Cardiac fibroblast (primary cell): ENCODE measurements around the gene TEX19.

Source experiments
- DNase-seq, 2 donors: peaks; one replicate each; pipeline versions ENCODE4 v3.0.0 to v3.0.0-alpha.2; 2010; ENCODE audit warnings: low read depth in 2 of 2
- H3K4me3 ChIP-seq, 2 donors: replicated peaks in 1 of 2; 1 replicate in 1 of 2; 2 replicates in 1 of 2; pipeline ENCODE4 v1.5.1; 2011; ENCODE audit warnings: low read depth in 2 of 2, low read length in 2 of 2, mild to moderate bottlenecking in 2 of 2, moderate library complexity in 1 of 2
- CTCF ChIP-seq: IDR thresholded peaks from one replicate; pipeline ENCODE4 v1.5.1; 2011; ENCODE audit warnings: low read depth, mild to moderate bottlenecking, low read length, inconsistent platforms

TEX19 gene

GRCh38 chr17:82365606-82366295 is 6.7 kb downstream of the TEX19 start:
- H3K4me3 ChIP-seq, result no peak overlapping the region
- DNase-seq, result no peak
- no peak for TF ChIP-seq CTCF

- no peak for DNase-seq
- TF ChIP-seq CTCF, result no peak
- no peak overlapping the region for H3K4me3 ChIP-seq
Measured at GRCh38 chr17:82366749-82367148, 7.7 kb downstream of the TEX19 start.

- no peak overlapping the region for H3K4me3 ChIP-seq
- no peak for TF ChIP-seq CTCF
- DNase-seq, result no peak
Measured at GRCh38 chr17:82367724-82368524, 8.9 kb downstream of the TEX19 start.

GRCh38 chr17:82369211-82369610 is 10.2 kb downstream of the TEX19 start:
- no peak overlapping the region for H3K4me3 ChIP-seq
- no peak for TF ChIP-seq CTCF
- DNase-seq, result no peak

- H3K4me3 ChIP-seq, result peak overlapping the region; percentile 2 to 31
- DNase-seq, result no peak
Measured at GRCh38 chr17:82370471-82371332, 11.7 kb downstream of the TEX19 start.

More at GRCh38 chr17:82370471-82371332, 11.7 kb downstream of the TEX19 start:
- no peak for TF ChIP-seq CTCF
